ENCODE data around the gene TF.

- TF ChIP-seq CTCF (optimal IDR thresholded peaks at IDR 0.05 in 1 of 3, IDR thresholded peaks at IDR 0.05 in 1 of 3, conservative IDR thresholded peaks at IDR 0.05 in 1 of 3; ENCODE audit: extremely low read depth in 1 of 3, insufficient read depth in 2 of 3, low read length in 3 of 3) (no peak), EZH2 (IDR thresholded peaks at IDR 0.05; ENCODE audit: low read length) (no peak)
These were observed 40.2 kb upstream of the TF start for GRCh38 chr3:133706033-133706432.
